Stimulated activated CD4-positive, alpha-beta T cell treated with anti-CD3 and anti-CD28 coated beads, Interleukin-4, amount 100 ng/mL, for 48 hours (primary cell): ENCODE measurements around the gene C1orf53.
A peak's percentile ranks its signal among the peaks of the same experiment; 100 is the strongest.
"Not testable (repeated sequence)": the region's sequence is repeated elsewhere in the genome, so short reads cannot be mapped to it uniquely, and the experiment has no call there.

Experiments
- DNase-seq, 2 donors: peaks; one replicate each; pipeline ENCODE4 v3.0.0-alpha.2; 2020; ENCODE audit warnings: low read depth in 2 of 2

Gene C1orf53

GRCh38 chr1:197920414-197921117 lies 18.1 kb downstream of the C1orf53 start:
- DNase-seq, result no peak

GRCh38 chr1:197921235-197922069 lies 19.0 kb downstream of the C1orf53 start:
- DNase-seq, result no peak

- DNase-seq, result no peak
Observed at GRCh38 chr1:197922070-197922390, 19.6 kb downstream of the C1orf53 start.

GRCh38 chr1:197923038-197923437 lies 20.6 kb downstream of the C1orf53 start:
- no peak for DNase-seq

GRCh38 chr1:197924516-197925123 lies 22.2 kb downstream of the C1orf53 start:
- no peak for DNase-seq

- DNase-seq, result no peak
Observed at GRCh38 chr1:197927908-197928665, 25.7 kb downstream of the C1orf53 start.

- no peak for DNase-seq
Observed at GRCh38 chr1:197928849-197929336, 26.5 kb downstream of the C1orf53 start.

- DNase-seq, result no peak
Observed at GRCh38 chr1:197933016-197933415, 30.6 kb downstream of the C1orf53 start.

GRCh38 chr1:197933647-197934046 lies 31.2 kb downstream of the C1orf53 start:
- DNase-seq, result no peak

- no peak for DNase-seq
Observed at GRCh38 chr1:197937381-197937780, 35.0 kb downstream of the C1orf53 start.

GRCh38 chr1:197937892-197938291 lies 35.5 kb downstream of the C1orf53 start:
- no peak for DNase-seq

GRCh38 chr1:197939159-197939980 lies 36.9 kb downstream of the C1orf53 start:
- not testable (repeated sequence) for DNase-seq

GRCh38 chr1:197942042-197942441 lies 39.6 kb downstream of the C1orf53 start:
- no peak for DNase-seq

- DNase-seq, result no peak
Observed at GRCh38 chr1:197944485-197944884, 42.1 kb downstream of the C1orf53 start.

- DNase-seq, result peak in 1 of 2 donors; percentile 9
Observed at GRCh38 chr1:197948926-197949899, 46.8 kb downstream of the C1orf53 start.

- DNase-seq, result no peak
Observed at GRCh38 chr1:197951089-197951488, 48.7 kb downstream of the C1orf53 start.

GRCh38 chr1:197951617-197952175 lies 49.3 kb downstream of the C1orf53 start:
- no peak for DNase-seq

GRCh38 chr1:197953472-197953871 lies 51.0 kb downstream of the C1orf53 start:
- not testable (repeated sequence) for DNase-seq

- DNase-seq, result no peak
Observed at GRCh38 chr1:197954718-197955418, 52.4 kb downstream of the C1orf53 start.
